Uterus (tissue), 2 donors: ENCODE results near the gene ZBP1.

Experiments
- POLR2A ChIP-seq, 2 donors: fragments of 450-650 bp; IDR thresholded peaks; one replicate each; pipeline ENCODE4 v1.6.1; 2016; ENCODE audit warnings: antibody characterized with exemption in 2 of 2, mild to moderate bottlenecking in 1 of 2, moderate library complexity in 1 of 2
- TF ChIP-seq, protein P1 (sequence below), 4 experiments: fragments of 200-600 bp in 2 of 4; fragments of 450-650 bp in 2 of 4; sonication (generic) in 2 of 4; IDR thresholded peaks; one replicate each; pipeline ENCODE4 v1.5.1; 2016 to 2019; ENCODE audit warnings: antibody characterized with exemption in 4 of 4, mild to moderate bottlenecking in 2 of 4, moderate library complexity in 1 of 4

DNA sequence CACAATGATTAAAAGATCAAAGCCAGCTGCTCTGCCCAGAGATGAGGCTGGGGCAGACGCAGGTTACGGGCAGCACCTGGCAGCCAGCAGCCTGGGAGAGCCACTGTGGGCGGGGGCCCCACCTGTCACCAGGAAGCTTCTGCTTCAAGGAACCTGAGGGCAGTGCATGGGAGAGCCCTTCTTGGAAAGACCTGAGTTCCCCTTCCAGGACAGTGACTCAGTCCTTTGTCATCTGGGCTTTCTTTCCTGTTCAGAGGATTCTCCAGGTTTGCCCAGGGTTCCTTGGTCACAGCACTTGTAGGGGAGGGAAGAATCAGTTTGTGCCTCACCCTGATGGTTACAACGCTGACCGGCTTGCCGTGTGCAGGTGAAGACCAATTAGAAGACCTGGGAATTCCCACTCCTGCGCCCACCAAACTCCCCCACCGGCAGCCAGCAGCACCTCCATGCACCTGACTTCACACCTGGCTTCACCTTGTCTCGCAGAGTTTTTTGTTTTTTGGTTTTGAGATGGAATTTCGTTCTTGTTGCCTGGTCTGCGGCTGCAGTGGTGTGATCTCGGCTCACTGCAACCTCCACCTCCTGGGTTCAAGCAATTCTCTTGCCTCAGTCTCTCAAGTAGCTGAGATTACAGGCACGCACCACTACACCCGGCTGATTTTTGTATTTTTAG, 2.0 kb downstream of the ZBP1 start:
- TF ChIP-seq, protein P1, sequence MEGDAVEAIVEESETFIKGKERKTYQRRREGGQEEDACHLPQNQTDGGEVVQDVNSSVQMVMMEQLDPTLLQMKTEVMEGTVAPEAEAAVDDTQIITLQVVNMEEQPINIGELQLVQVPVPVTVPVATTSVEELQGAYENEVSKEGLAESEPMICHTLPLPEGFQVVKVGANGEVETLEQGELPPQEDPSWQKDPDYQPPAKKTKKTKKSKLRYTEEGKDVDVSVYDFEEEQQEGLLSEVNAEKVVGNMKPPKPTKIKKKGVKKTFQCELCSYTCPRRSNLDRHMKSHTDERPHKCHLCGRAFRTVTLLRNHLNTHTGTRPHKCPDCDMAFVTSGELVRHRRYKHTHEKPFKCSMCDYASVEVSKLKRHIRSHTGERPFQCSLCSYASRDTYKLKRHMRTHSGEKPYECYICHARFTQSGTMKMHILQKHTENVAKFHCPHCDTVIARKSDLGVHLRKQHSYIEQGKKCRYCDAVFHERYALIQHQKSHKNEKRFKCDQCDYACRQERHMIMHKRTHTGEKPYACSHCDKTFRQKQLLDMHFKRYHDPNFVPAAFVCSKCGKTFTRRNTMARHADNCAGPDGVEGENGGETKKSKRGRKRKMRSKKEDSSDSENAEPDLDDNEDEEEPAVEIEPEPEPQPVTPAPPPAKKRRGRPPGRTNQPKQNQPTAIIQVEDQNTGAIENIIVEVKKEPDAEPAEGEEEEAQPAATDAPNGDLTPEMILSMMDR (IDR thresholded peaks at IDR 0.05): no peak
- no peak for TF ChIP-seq POLR2A (IDR thresholded peaks at IDR 0.05)
